MM.1S (cell line): ENCODE data around the gene MYD88.

Source experiments
- CTCF ChIP-seq: fragments of 300-600 bp; sonication (generic); IDR thresholded peaks from 2 replicates; pipeline ENCODE4 v1.5.1; 2016; ENCODE audit warnings: antibody characterized with exemption, low read length, mixed read lengths
- EZH2 ChIP-seq: fragments of 300-600 bp; sonication (generic); optimal IDR thresholded peaks from 2 replicates; pipeline ENCODE3; 2017; ENCODE audit warnings: low read depth, mild to moderate bottlenecking, antibody characterized with exemption, low read length, mixed read lengths
- EZH2phosphoT487 ChIP-seq: fragments of 300-600 bp; sonication (generic); IDR thresholded peaks from 2 replicates; pipeline ENCODE4 v1.6.1; 2018; ENCODE audit warnings: antibody characterized with exemption, low read length

GRCh38 chr3:38164952-38165721, 26.7 kb downstream of the MYD88 start, which contains the start of gene OXSR1:
- TF ChIP-seq CTCF (no peak), EZH2phosphoT487 (no peak), EZH2 (no peak)
